HepG2 (cell line): ENCODE results near the gene FBXO33. TPM values are rescaled to one million over a fixed set of nuclear protein-coding genes. Genes with fewer than 3 reads are reported as not detected.
A peak's percentile ranks its signal among the peaks of the same experiment; 100 is the strongest.

Source experiments
- ATAC-seq: fragments of 200-7000 bp; cut with Tn5 transposase; 3 replicates; pipeline ENCODE4 v1.9.1; 2020; ENCODE audit warnings: mild to moderate bottlenecking, moderate library complexity
- BruUV-seq: library from RNA; stranded (reverse); fragments of 400-500 nt; replicated peaks from 2 replicates; lab custom pipeline; 2021; lab: Mats Ljungman, UMichigan
- CTCF ChIA-PET: fragments of 300-600 bp; formaldehyde crosslinking; extraction: SDS; loops from one replicate; lab custom pipeline; 2021; ENCODE audit warnings: low total read pairs, inconsistent platforms, low intra/inter-chr PET ratio; lab: Yijun Ruan, JAX
- POLR2A ChIA-PET: fragments of 350-600 bp; sonication (Branson Sonifier 250); formaldehyde crosslinking; loops from one replicate; lab custom pipeline; 2020; ENCODE audit warnings: antibody characterized with exemption, inconsistent platforms; lab: Yijun Ruan, JAX
- DNase-seq: peaks from one replicate; pipeline ENCODE4 v3.0.0-alpha.2; 2015; ENCODE audit warnings: low spot score
- FAIRE-seq: peaks from 3 replicates; lab custom pipeline; 2011; peaks lifted over from hg19 to GRCh38; lab: Jason Lieb, UNC
- H2AFZ ChIP-seq: one replicate; pipeline ENCODE4 v1.6.1; 2011; ENCODE audit warnings: low read length, inconsistent platforms
- H3K27ac ChIP-seq: fragments of 300-600 bp; 3 replicates; pipeline ENCODE4 v1.8.0; 2011; ENCODE audit warnings: mixed run types, mild to moderate bottlenecking, mixed read lengths, low read length, inconsistent platforms; ENCODE audit not compliant: insufficient read depth; ENCODE audit errors: extremely low read length
- H3K27me3 ChIP-seq, 2 experiments: fragments of 200-600 bp in 1 of 2; 2 replicates in 1 of 2; 3 replicates in 1 of 2; pipeline versions ENCODE4 v1.6.0 to v1.8.0; 2011; ENCODE audit warnings: low read length in 2 of 2, mild to moderate bottlenecking in 2 of 2, moderate library complexity in 2 of 2, inconsistent platforms in 1 of 2; ENCODE audit not compliant: insufficient read depth in 2 of 2, control insufficient read depth in 1 of 2
- H3K36me3 ChIP-seq, 2 experiments: fragments of 200-600 bp in 1 of 2; replicated peaks in 1 of 2; 2 replicates in 1 of 2; 3 replicates in 1 of 2; pipeline versions ENCODE4 v1.5.1 to v1.8.0; 2011; ENCODE audit warnings: low read length in 2 of 2, inconsistent platforms in 1 of 2; ENCODE audit not compliant: insufficient read depth in 2 of 2, control insufficient read depth in 1 of 2
- H3K4me1 ChIP-seq: 2 replicates; pipeline ENCODE4 v1.5.1; 2012; ENCODE audit warnings: low read length, inconsistent platforms; ENCODE audit not compliant: insufficient read depth
- H3K4me2 ChIP-seq: 2 replicates; pipeline ENCODE4 v1.6.0; 2011; ENCODE audit warnings: low read depth, low read length, inconsistent platforms
- H3K4me3 ChIP-seq, 3 experiments: fragments of 200-600 bp in 1 of 3; sonication (generic), shearing (Covaris generic) in 1 of 3; replicated peaks in 1 of 3; 2 replicates each; pipeline ENCODE4 v1.5.1; 2011 to 2016; ENCODE audit warnings: low read length in 3 of 3, inconsistent platforms in 2 of 3, low read depth in 2 of 3, mild to moderate bottlenecking in 2 of 3, control low read depth in 1 of 3, mixed read lengths in 1 of 3; ENCODE audit not compliant: insufficient read depth in 1 of 3
- H3K79me2 ChIP-seq: one replicate; pipeline ENCODE4 v1.6.1; 2011; ENCODE audit warnings: low read length, inconsistent platforms; ENCODE audit not compliant: insufficient read depth
- H3K9ac ChIP-seq: 2 replicates; pipeline ENCODE4 v1.6.0; 2011; ENCODE audit warnings: mild to moderate bottlenecking, low read depth, low read length, inconsistent platforms; ENCODE audit not compliant: insufficient read depth
- H3K9me3 ChIP-seq: 2 replicates; pipeline ENCODE4 v1.5.1; 2012; ENCODE audit warnings: mild to moderate bottlenecking, low read length
- H4K20me1 ChIP-seq: 2 replicates; pipeline ENCODE4 v1.6.0; 2011; ENCODE audit warnings: inconsistent platforms, mild to moderate bottlenecking, low read length, moderate library complexity; ENCODE audit not compliant: insufficient read depth
- AKAP8 ChIP-seq: sonication (generic); formaldehyde crosslinking; IDR thresholded peaks from 2 replicates; pipeline ENCODE4 v1.5.1; 2020; ENCODE audit warnings: mild to moderate bottlenecking, missing genetic modification reagents
- ARNT ChIP-seq: fragments of 450-650 bp; IDR thresholded peaks from 2 replicates; pipeline ENCODE4 v1.6.1; 2017
- ATF7 ChIP-seq, 2 experiments: fragments of 450-650 bp in 1 of 2; sonication (generic) in 1 of 2; formaldehyde crosslinking in 1 of 2; IDR thresholded peaks; 2 replicates each; pipeline versions ENCODE4 v1.4.0 to v1.6.1; 2016 to 2020; ENCODE audit warnings: antibody characterized with exemption in 1 of 2, mild to moderate bottlenecking in 1 of 2, missing genetic modification reagents in 1 of 2
- CERS6 ChIP-seq: sonication (generic); formaldehyde crosslinking; IDR thresholded peaks from 2 replicates; pipeline ENCODE4 v1.5.0; 2020; ENCODE audit warnings: missing genetic modification reagents
- FOXK2 ChIP-seq: fragments of 450-650 bp; IDR thresholded peaks from 2 replicates; pipeline ENCODE4 v1.6.1; 2016
- FOXO4 ChIP-seq: sonication (generic); formaldehyde crosslinking; conservative IDR thresholded peaks from 2 replicates; pipeline ENCODE4 v1.8.1; 2023; ENCODE audit warnings: missing genetic modification reagents
- NBN ChIP-seq: fragments of 450-650 bp; conservative IDR thresholded peaks from 2 replicates; pipeline ENCODE4 v1.6.1; 2017
- THYN1 ChIP-seq: sonication (generic); formaldehyde crosslinking; IDR thresholded peaks from 2 replicates; pipeline ENCODE4 v1.8.1; 2023; ENCODE audit warnings: low read depth, mild to moderate bottlenecking, moderate library complexity, missing genetic modification reagents, borderline replicate concordance
- ZNF337 ChIP-seq: sonication (generic); formaldehyde crosslinking; IDR thresholded peaks from 2 replicates; pipeline ENCODE4 v1.5.1; 2020; ENCODE audit warnings: missing genetic modification reagents, low read depth, mild to moderate bottlenecking, borderline replicate concordance
- ZNF558 ChIP-seq: sonication (generic); formaldehyde crosslinking; IDR thresholded peaks from 2 replicates; pipeline ENCODE4 v1.9.0; 2022; ENCODE audit warnings: mild to moderate bottlenecking, missing genetic modification reagents, borderline replicate concordance
- WGBS: methylation state at CpG from one replicate; pipeline ENCODE4 v1.1.6; 2017; ENCODE audit warnings: low lambda C conversion rate; 5-methylcytosine and 5-hydroxymethylcytosine counted together
- in situ Hi-C: cut with HindIII; loops from 2 replicates; pipeline ENCODE4 v1.10.0; 2017; ENCODE audit warnings: low pct_unique_long_range_greater_than_20kb; ENCODE audit not compliant: extremely low pct_ligation_motif_present
- intact Hi-C: fragments of 100-400 bp; cut with micrococcal nuclease; formaldehyde crosslinking; loops from one replicate; pipeline ENCODE4 v1.10.0; 2022; ENCODE audit not compliant: unreplicated experiment
- polyA plus RNA-seq, 8 experiments: library from polyadenylated mRNA; depleted of rRNA in 3 of 8; stranded (reverse) in 7 of 8; unstranded in 1 of 8; fragments of >200 nt; fragmentation: Illumina TruSeq in 4 of 8; extraction: Trizol in 4 of 8; gene quantifications; 2 replicates each; pipeline versions ENCODE4 v1.2.1 to v1.2.3, GENCODE V29; 2011 to 2016; ENCODE audit warnings: low read depth in 4 of 8, missing spikeins in 1 of 8, mixed read lengths in 1 of 8; ENCODE audit not compliant: insufficient read depth in 1 of 8
- total RNA-seq, 5 experiments: library from RNA; depleted of rRNA; stranded (reverse); fragments of >200 nt; fragmentation: Illumina TruSeq; extraction: Trizol; gene quantifications; 2 replicates each; pipeline ENCODE4 v1.2.3, GENCODE V29; 2016; ENCODE audit warnings: low read depth in 1 of 5

Gene FBXO33
- total and polyA plus RNA-seq, 2 of the 13 experiments (the other 11 are each of a cell fraction or from before 2014, with no cell fraction given), result 15.5 to 16.9 TPM

- Histone ChIP-seq H3K4me1 (no peaks in the 10 kb centered on the region), H3K27me3 (no peaks in the 10 kb centered on the region), H3K4me3 (no peak overlapping the region), H3K4me2 (no peak overlapping the region), H4K20me1 (no peaks in the 10 kb centered on the region), H3K9ac (no peak overlapping the region), H3K36me3 (no peaks in the 10 kb centered on the region), H3K79me2 (no peaks in the 10 kb centered on the region), H3K27ac (no peak overlapping the region), H2AFZ (no peak overlapping the region), H3K9me3 (no peaks in the 10 kb centered on the region)
- ChIA-PET CTCF (no interaction called here), POLR2A (no interaction called here)
- 2% methylated on average over 2 of the region's 2 CpGs for WGBS
- intact Hi-C loops (no loop called here), in situ Hi-C loops (no loop called here)
- BruUV-seq, result no TSS peak
- FAIRE-seq (no peak), DNase-seq (no peak), ATAC-seq (peak; percentile 68)
- TF ChIP-seq FOXK2 (0 out of 2 replicates have a peak, but pooled peaks have one; percentile 25), THYN1 (no peak), NBN (no peak), ATF7 (IDR thresholded peaks at IDR 0.05) (0 out of 2 replicates have a peak, but pooled peaks have one; percentile 11), ATF7 (CRISPR knock-in tag; IDR thresholded peaks at IDR 0.05) (no peak)
Measured at GRCh38 chr14:39454906-39455539, 22.8 kb upstream of the FBXO33 start.

- Histone ChIP-seq H3K9me3 (no peaks in the 10 kb centered on the region), H3K4me2 (no peak overlapping the region), H3K4me1 (peaks cover 16% of the 10 kb centered on the region), H3K9ac (no peak overlapping the region), H2AFZ (no peak overlapping the region), H3K4me3 (no peak overlapping the region), H3K27ac (no peak overlapping the region), H4K20me1 (no peaks in the 10 kb centered on the region), H3K79me2 (no peaks in the 10 kb centered on the region), H3K36me3 (no peaks in the 10 kb centered on the region), H3K27me3 (no peaks in the 10 kb centered on the region)
- in situ Hi-C loops, result no loop called here
- BruUV-seq, result no TSS peak
- ChIA-PET POLR2A (no interaction called here), CTCF (no interaction called here)
- 50% methylated on average over 2 of the region's 2 CpGs for WGBS
- TF ChIP-seq ZNF337 (CRISPR knock-in tag) (no peak), AKAP8 (CRISPR knock-in tag) (no peak), ARNT (no peak), CERS6 (no peak), FOXO4 (CRISPR knock-in tag) (0 out of 2 replicates have a peak, but pooled peaks have one; percentile 37), ZNF558 (CRISPR knock-in tag) (no peak)
- FAIRE-seq, result no peak
- ATAC-seq, result no peak
- intact Hi-C loops, result no loop called here
- no peak for DNase-seq
Measured at GRCh38 chr14:39452680-39453079, 20.4 kb upstream of the FBXO33 start.
